ENCODE data around the gene GET3. TPM values are rescaled to one million over a fixed set of nuclear protein-coding genes. Genes with fewer than 3 reads are reported as not detected.

The GET3 gene
- polyA plus RNA-seq, 2 of the 4 experiments (the other 2 are of a cell fraction): 87.0 to 91.7 TPM

DNA sequence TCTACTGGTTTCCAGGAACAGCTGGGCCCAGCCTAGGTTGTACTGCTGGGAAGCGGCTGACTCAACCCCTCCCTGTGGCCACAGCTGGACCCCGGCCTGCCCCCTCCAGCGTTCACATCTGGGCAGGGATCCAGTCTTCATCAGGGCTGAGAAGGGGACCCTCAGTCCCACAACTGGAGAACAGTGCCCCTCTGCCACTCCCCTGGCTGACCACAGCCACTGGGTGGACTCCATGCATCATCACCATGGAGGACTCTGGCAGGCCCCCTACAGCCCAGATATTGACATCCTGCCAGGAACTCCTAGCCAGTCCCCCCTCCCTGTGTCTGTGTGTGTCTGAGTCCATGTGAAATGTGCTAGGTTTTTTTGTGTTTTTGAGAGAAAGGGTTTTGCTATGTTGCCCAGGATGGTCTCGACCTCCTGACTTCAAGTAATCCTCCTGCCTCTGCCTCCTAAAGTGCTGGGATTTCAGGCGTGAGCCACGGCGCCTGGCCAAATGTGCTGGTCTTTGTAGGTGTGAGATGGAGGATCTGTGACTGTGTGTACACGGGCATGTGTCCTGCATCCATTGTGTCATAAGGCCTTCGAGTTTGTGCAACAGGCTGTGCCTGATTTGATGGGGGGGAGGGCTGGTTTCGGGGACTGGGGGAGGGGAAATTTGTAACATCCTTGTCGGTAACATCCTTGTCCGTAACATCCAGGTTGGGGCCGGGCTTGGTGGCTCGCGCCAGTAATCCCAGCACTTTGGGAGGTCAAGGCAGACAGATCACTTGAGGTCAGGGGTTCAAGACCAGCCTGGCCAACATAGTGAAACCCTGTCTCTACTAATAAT, 42.1 kb downstream of the GET3 start:
- Histone ChIP-seq H3K4me3 (peak overlapping the region; percentile 55; the same call in 2 of the 3 replicates), H3K27ac (peak overlapping the region; percentile 91 to 99), H3K9me3 (no peaks in the 10 kb centered on the region), H3K4me2 (peak overlapping the region; percentile 86), H3K4me1 (peaks cover 50% of the 10 kb centered on the region)
- WGBS (ENCODE audit: missing lambda C conversion rate): 78% methylated on average over 10 of the region's 15 CpGs
- FAIRE-seq (no peak), DNase-seq (ENCODE audit: low read depth in 1 of 2, low spot score in 1 of 2) (peak in 1 of 2 experiments; percentile 62), ATAC-seq (peak; percentile 3 to 12; a peak in 3 of 6 replicates)
- TF ChIP-seq NFE2L2 (conservative IDR thresholded peaks at IDR 0.05; ENCODE audit: low read length) (no peak), KDM5A (IDR thresholded peaks at IDR 0.05) (no peak), BHLHE40 (IDR thresholded peaks at IDR 0.05; ENCODE audit: low read depth, low read length) (no peak), MAFK (IDR thresholded peaks at IDR 0.05; ENCODE audit: partially characterized antibody) (no peak), RARB (CRISPR knock-in tag; IDR thresholded peaks at IDR 0.05) (no peak), POLR2A (IDR thresholded peaks at IDR 0.05; ENCODE audit: low read length) (no peak)
- TF ChIP-seq, protein P1, sequence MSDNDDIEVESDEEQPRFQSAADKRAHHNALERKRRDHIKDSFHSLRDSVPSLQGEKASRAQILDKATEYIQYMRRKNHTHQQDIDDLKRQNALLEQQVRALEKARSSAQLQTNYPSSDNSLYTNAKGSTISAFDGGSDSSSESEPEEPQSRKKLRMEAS (IDR thresholded peaks at IDR 0.05): peak; percentile 18; the same call in 1 of the 2 replicates
- CTCF ChIA-PET: interaction anchor here (1.4 to 29.7 kb wide), 5 partner anchors 8 to 104 kb away, joined by 3 to 901 read pairs (median 58); partner anchors contain the start of genes BEST2, GET3, JUNB and PRDX2
- POLR2A ChIA-PET: interaction anchor here (2.7 to 3.9 kb wide), 2 partner anchors 9 to 14 kb away, joined by 24 to 122 read pairs; partner anchors contain the start of gene JUNB

DNA sequence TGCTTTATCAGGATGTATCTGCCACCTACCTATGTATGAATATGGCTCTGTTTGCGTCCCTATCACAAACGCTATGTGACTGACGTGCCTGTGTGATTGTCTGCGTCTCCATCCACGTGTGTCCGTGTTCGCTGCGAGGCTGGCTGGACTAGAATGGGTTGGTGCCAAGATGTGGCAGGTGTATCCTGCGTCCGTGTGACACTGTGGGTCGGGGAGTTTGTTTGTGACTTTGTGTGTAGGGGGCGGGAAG, 44.8 kb downstream of the GET3 start:
- ATAC-seq (no peak), DNase-seq (ENCODE audit: low read depth in 1 of 2, low spot score in 1 of 2) (no peak), FAIRE-seq (no peak)
- Histone ChIP-seq H3K4me3 (peak overlapping the region; percentile 44), H3K4me1 (peaks cover 69% of the 10 kb centered on the region), H3K27ac (peak overlapping the region; percentile 96 to 99), H3K9me3 (no peaks in the 10 kb centered on the region), H3K4me2 (peak overlapping the region; percentile 99)
- CTCF ChIA-PET: interaction anchor here (1.0 to 29.7 kb wide), 4 partner anchors 10 to 33 kb away, joined by 3 to 725 read pairs (median 14); partner anchors contain the start of genes BEST2, GET3, JUNB and RNASEH2A
- 5% methylated on average over 5 of the region's 12 CpGs for WGBS (ENCODE audit: missing lambda C conversion rate)
- TF ChIP-seq NPAS2 (CRISPR knock-in tag; IDR thresholded peaks at IDR 0.05; ENCODE audit: borderline replicate concordance) (no peak), CBX8 (IDR thresholded peaks at IDR 0.05) (no peak), CEBPB (IDR thresholded peaks at IDR 0.05) (no peak), HOXB13 (CRISPR knock-in tag; IDR thresholded peaks at IDR 0.05; ENCODE audit: low read depth) (no peak), EP300 (IDR thresholded peaks at IDR 0.05) (no peak), POLR2A (IDR thresholded peaks at IDR 0.05; ENCODE audit: low read length) (no peak), KDM1A (IDR thresholded peaks at IDR 0.05; ENCODE audit: low read depth) (no peak), GATA3 (IDR thresholded peaks at IDR 0.05; ENCODE audit: borderline replicate concordance) (no peak), ZFP36 (IDR thresholded peaks at IDR 0.05; ENCODE audit: borderline replicate concordance, partially characterized antibody) (no peak), RARB (CRISPR knock-in tag; IDR thresholded peaks at IDR 0.05) (no peak), MAZ (IDR thresholded peaks at IDR 0.05; ENCODE audit: borderline replicate concordance, low read depth, low read length) (no peak), JUN (IDR thresholded peaks at IDR 0.05) (no peak), FOSB (CRISPR knock-in tag; IDR thresholded peaks at IDR 0.05) (no peak), HDAC2 (IDR thresholded peaks at IDR 0.05) (no peak), ZNF302 (CRISPR knock-in tag; IDR thresholded peaks at IDR 0.05) (no peak), ZC3H11A (IDR thresholded peaks at IDR 0.05) (no peak), ZSCAN20 (CRISPR knock-in tag; IDR thresholded peaks at IDR 0.05) (no peak)
- TF ChIP-seq, protein P2, sequence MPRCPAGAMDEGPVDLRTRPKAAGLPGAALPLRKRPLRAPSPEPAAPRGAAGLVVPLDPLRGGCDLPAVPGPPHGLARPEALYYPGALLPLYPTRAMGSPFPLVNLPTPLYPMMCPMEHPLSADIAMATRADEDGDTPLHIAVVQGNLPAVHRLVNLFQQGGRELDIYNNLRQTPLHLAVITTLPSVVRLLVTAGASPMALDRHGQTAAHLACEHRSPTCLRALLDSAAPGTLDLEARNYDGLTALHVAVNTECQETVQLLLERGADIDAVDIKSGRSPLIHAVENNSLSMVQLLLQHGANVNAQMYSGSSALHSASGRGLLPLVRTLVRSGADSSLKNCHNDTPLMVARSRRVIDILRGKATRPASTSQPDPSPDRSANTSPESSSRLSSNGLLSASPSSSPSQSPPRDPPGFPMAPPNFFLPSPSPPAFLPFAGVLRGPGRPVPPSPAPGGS (IDR thresholded peaks at IDR 0.05): no peak
- TF ChIP-seq, protein P3, sequence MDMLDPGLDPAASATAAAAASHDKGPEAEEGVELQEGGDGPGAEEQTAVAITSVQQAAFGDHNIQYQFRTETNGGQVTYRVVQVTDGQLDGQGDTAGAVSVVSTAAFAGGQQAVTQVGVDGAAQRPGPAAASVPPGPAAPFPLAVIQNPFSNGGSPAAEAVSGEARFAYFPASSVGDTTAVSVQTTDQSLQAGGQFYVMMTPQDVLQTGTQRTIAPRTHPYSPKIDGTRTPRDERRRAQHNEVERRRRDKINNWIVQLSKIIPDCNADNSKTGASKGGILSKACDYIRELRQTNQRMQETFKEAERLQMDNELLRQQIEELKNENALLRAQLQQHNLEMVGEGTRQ (IDR thresholded peaks at IDR 0.05): no peak
- POLR2A ChIA-PET: interaction anchor here (2.0 kb wide), 1 partner anchor 10 kb away, joined by 27 read pairs; the partner anchor contains the start of gene JUNB

All from A549 (cell line).